ENCODE results near the gene GJC1. TPM values are rescaled to one million over a fixed set of nuclear protein-coding genes. Genes with fewer than 3 reads are reported as not detected.

GJC1 gene
- total RNA-seq, 1 donor from 2014 or later = 75.2 TPM

GRCh38 chr17:44798356-44798755 lies 31.7 kb downstream of the GJC1 start:
- Mint-ChIP-seq H3K4me3 (ENCODE audit: low read depth) (no peak overlapping the region), H3K27me3 (no peaks in the 10 kb centered on the region), H3K9me3 (ENCODE audit: low read depth) (no peaks in the 10 kb centered on the region), H3K27ac (no peak overlapping the region), H3K36me3 (ENCODE audit: insufficient read depth) (peaks cover 7% of the 10 kb centered on the region), H3K4me1 (ENCODE audit: low read depth) (peaks cover 2% of the 10 kb centered on the region)
- no peak for TF ChIP-seq CTCF (IDR thresholded peaks at IDR 0.05; ENCODE audit: unreplicated experiment)
- DNase-seq (ENCODE audit: low spot score, unreplicated experiment) = no peak

GRCh38 chr17:44797802-44798201 lies 32.3 kb downstream of the GJC1 start:
- TF ChIP-seq CTCF (IDR thresholded peaks at IDR 0.05; ENCODE audit: unreplicated experiment) = no peak
- H3K4me3 Mint-ChIP-seq (ENCODE audit: low read depth) = no peak overlapping the region
- H3K27me3 Mint-ChIP-seq = no peaks in the 10 kb centered on the region
- H3K36me3 Mint-ChIP-seq (ENCODE audit: insufficient read depth) = peaks cover 7% of the 10 kb centered on the region
- H3K9me3 Mint-ChIP-seq (ENCODE audit: low read depth) = no peaks in the 10 kb centered on the region
- no peak overlapping the region for H3K27ac Mint-ChIP-seq
- peaks cover 1% of the 10 kb centered on the region for H3K4me1 Mint-ChIP-seq (ENCODE audit: low read depth)
- no peak for DNase-seq (ENCODE audit: low spot score, unreplicated experiment)

- no peak for TF ChIP-seq CTCF (IDR thresholded peaks at IDR 0.05; ENCODE audit: unreplicated experiment)
- no peak overlapping the region for H3K27ac Mint-ChIP-seq
- no peaks in the 10 kb centered on the region for H3K27me3 Mint-ChIP-seq
- H3K36me3 Mint-ChIP-seq (ENCODE audit: insufficient read depth) = peaks cover 4% of the 10 kb centered on the region
- H3K4me1 Mint-ChIP-seq (ENCODE audit: low read depth) = no peaks in the 10 kb centered on the region
- no peaks in the 10 kb centered on the region for H3K9me3 Mint-ChIP-seq (ENCODE audit: low read depth)
- DNase-seq (ENCODE audit: low spot score, unreplicated experiment) = no peak
- no peak overlapping the region for H3K4me3 Mint-ChIP-seq (ENCODE audit: low read depth)
These were observed 33.4 kb downstream of the GJC1 start for GRCh38 chr17:44796731-44797130.

- peak overlapping the region; percentile 14 for H3K27ac Mint-ChIP-seq
- H3K4me3 Mint-ChIP-seq (ENCODE audit: low read depth) = no peak overlapping the region
- no peaks in the 10 kb centered on the region for H3K4me1 Mint-ChIP-seq (ENCODE audit: low read depth)
- no peaks in the 10 kb centered on the region for H3K9me3 Mint-ChIP-seq (ENCODE audit: low read depth)
- no peak for DNase-seq (ENCODE audit: low spot score, unreplicated experiment)
- no peak for TF ChIP-seq CTCF (IDR thresholded peaks at IDR 0.05; ENCODE audit: unreplicated experiment)
- no peaks in the 10 kb centered on the region for H3K27me3 Mint-ChIP-seq
- H3K36me3 Mint-ChIP-seq (ENCODE audit: insufficient read depth) = peaks cover 3% of the 10 kb centered on the region
These were observed 34.2 kb downstream of the GJC1 start for GRCh38 chr17:44795928-44796327.

- DNase-seq (ENCODE audit: low spot score, unreplicated experiment) = no peak
- H3K27ac Mint-ChIP-seq = peak overlapping the region; percentile 14
- H3K9me3 Mint-ChIP-seq (ENCODE audit: low read depth) = no peaks in the 10 kb centered on the region
- peaks cover 3% of the 10 kb centered on the region for H3K36me3 Mint-ChIP-seq (ENCODE audit: insufficient read depth)
- H3K4me1 Mint-ChIP-seq (ENCODE audit: low read depth) = no peaks in the 10 kb centered on the region
- no peak for TF ChIP-seq CTCF (IDR thresholded peaks at IDR 0.05; ENCODE audit: unreplicated experiment)
- no peaks in the 10 kb centered on the region for H3K27me3 Mint-ChIP-seq
- H3K4me3 Mint-ChIP-seq (ENCODE audit: low read depth) = no peak overlapping the region
These were observed 34.7 kb downstream of the GJC1 start for GRCh38 chr17:44795421-44795820.

Measured in progenitor cell of endocrine pancreas (in vitro differentiated cells).